ENCODE data around the gene PARD3.
"Not testable (repeated sequence)": the region's sequence is repeated elsewhere in the genome, so short reads cannot be mapped to it uniquely, and the experiment has no call there.

The PARD3 gene

DNA sequence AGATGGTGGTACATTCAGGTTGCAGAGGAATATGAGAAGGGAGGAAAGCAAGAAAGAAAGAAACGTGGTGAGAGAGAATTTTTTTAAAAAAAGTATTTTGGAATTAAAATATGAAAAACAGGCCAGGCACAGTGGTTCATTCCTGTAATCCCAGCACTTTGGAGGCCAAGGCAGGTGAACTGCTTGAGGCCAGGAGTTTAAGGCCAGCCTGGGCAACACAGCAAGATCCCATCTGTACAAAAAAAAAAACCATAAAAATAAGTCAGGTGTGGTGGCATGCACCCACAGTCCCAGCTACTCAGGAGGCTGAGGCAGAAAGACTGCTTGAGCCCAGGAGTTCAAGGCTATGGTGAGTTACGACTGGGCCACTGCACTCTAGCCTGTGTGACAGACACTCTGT, 112.1 kb downstream of the PARD3 start:
- Histone ChIP-seq H3K27ac (ENCODE audit: low read depth, low read length) (no peak overlapping the region), H3K4me2 (ENCODE audit: low read length) (no peak overlapping the region), H3K4me3 (ENCODE audit: low read length) (no peak overlapping the region), H4K20me1 (ENCODE audit: control insufficient read depth, insufficient read depth, low read depth, low read length) (no peaks in the 10 kb centered on the region), H3K9me2 (replicated peaks; ENCODE audit: control insufficient read depth, low read length) (no peaks in the 10 kb centered on the region), H3K79me2 (ENCODE audit: control insufficient read depth, low read length) (no peaks in the 10 kb centered on the region), H3K27me3 (ENCODE audit: control insufficient read depth, low read length) (peaks cover under 1% of the 10 kb centered on the region; the same call in 1 of the 2 replicates), H3K36me3 (ENCODE audit: control insufficient read depth, low read length) (no peaks in the 10 kb centered on the region), H3K4me1 (ENCODE audit: control insufficient read depth, low read length) (no peaks in the 10 kb centered on the region), H3K9me3 (ENCODE audit: control insufficient read depth, insufficient read depth, low read length) (no peaks in the 10 kb centered on the region), H3F3A (ENCODE audit: control insufficient read depth, insufficient read depth) (no peaks in the 10 kb centered on the region)
- no peak for TF ChIP-seq EZH2phosphoT487 (IDR thresholded peaks at IDR 0.05; ENCODE audit: borderline replicate concordance, low read length)
- TF ChIP-seq, protein P1, sequence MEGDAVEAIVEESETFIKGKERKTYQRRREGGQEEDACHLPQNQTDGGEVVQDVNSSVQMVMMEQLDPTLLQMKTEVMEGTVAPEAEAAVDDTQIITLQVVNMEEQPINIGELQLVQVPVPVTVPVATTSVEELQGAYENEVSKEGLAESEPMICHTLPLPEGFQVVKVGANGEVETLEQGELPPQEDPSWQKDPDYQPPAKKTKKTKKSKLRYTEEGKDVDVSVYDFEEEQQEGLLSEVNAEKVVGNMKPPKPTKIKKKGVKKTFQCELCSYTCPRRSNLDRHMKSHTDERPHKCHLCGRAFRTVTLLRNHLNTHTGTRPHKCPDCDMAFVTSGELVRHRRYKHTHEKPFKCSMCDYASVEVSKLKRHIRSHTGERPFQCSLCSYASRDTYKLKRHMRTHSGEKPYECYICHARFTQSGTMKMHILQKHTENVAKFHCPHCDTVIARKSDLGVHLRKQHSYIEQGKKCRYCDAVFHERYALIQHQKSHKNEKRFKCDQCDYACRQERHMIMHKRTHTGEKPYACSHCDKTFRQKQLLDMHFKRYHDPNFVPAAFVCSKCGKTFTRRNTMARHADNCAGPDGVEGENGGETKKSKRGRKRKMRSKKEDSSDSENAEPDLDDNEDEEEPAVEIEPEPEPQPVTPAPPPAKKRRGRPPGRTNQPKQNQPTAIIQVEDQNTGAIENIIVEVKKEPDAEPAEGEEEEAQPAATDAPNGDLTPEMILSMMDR (IDR thresholded peaks at IDR 0.05; ENCODE audit: low read depth, low read length, poor library complexity, severe bottlenecking) = no peak

DNA sequence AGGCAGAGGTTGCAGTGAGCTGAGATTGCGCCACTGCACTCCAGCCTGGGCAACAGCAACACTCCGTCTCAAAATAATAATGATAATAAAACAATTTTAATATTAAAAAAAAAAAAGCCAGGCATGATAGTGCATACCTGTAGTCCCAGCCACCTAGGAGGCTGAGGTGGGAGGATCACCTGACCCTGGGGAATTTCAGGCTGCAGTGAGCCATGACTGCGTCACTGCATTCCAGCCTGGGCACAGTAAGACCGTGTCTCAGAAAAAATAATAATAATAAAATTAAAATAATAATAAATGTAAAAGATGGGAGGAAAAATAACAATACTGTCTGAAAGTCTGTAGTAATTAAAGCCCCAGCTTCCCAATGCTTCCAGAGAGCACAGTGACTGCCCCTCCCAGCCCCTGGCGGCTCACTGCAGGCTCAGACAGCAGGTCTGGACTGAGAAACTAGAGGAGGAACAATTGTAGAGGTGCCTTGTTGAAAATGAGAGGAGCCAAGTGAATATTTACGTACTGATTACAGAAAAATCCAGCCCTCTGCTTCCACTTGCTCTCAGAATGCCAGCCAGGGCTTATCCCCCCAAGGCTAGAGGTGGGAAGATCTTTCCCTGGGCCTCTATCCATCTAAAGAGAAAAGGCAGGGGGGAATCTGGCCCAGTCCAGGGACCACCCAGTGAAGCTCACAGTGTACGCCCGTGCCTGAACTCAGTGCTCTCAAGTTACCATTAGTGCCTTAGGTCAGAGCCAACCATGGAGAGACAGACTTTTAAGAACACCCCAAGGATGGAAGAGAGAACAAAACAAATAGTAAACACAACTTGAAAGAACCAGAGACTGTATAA, 112.8 kb downstream of the PARD3 start:
- Histone ChIP-seq H3K36me3 (ENCODE audit: control insufficient read depth, low read length) (no peaks in the 10 kb centered on the region), H4K20me1 (ENCODE audit: control insufficient read depth, insufficient read depth, low read depth, low read length) (no peaks in the 10 kb centered on the region), H3K9me2 (replicated peaks; ENCODE audit: control insufficient read depth, low read length) (no peaks in the 10 kb centered on the region), H3F3A (ENCODE audit: control insufficient read depth, insufficient read depth) (no peaks in the 10 kb centered on the region), H3K4me1 (ENCODE audit: control insufficient read depth, low read length) (no peaks in the 10 kb centered on the region), H3K27me3 (ENCODE audit: control insufficient read depth, low read length) (no peaks in the 10 kb centered on the region), H3K4me3 (ENCODE audit: low read length) (no peak overlapping the region), H3K27ac (ENCODE audit: low read depth, low read length) (no peak overlapping the region), H3K79me2 (ENCODE audit: control insufficient read depth, low read length) (no peaks in the 10 kb centered on the region), H3K4me2 (ENCODE audit: low read length) (no peak overlapping the region), H3K9me3 (ENCODE audit: control insufficient read depth, insufficient read depth, low read length) (no peaks in the 10 kb centered on the region)
- TF ChIP-seq EZH2phosphoT487 (IDR thresholded peaks at IDR 0.05; ENCODE audit: borderline replicate concordance, low read length) = no peak

DNA sequence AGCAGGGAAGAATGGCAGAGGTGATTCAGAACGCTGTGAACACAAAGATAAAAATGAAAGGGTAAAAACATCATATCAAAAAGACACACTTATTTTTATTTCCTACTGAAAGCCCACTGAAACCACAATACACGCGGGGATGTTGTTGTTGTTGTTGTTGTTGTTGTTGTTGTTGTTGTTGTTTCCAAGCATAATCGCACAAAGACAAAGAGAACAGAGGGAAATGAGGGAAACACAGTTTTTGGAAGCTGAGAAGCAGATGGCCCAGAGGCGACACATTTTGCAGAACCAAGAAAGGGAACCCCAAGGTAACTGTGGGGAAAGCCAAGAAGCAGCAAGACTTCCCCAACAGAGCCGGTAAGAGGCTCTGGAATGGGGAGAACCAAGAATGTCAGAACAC, 113.9 kb downstream of the PARD3 start:
- Histone ChIP-seq H3K4me1 (ENCODE audit: control insufficient read depth, low read length) (no peaks in the 10 kb centered on the region), H3K27me3 (ENCODE audit: control insufficient read depth, low read length) (no peaks in the 10 kb centered on the region), H3K9me3 (ENCODE audit: control insufficient read depth, insufficient read depth, low read length) (no peaks in the 10 kb centered on the region), H3K27ac (ENCODE audit: low read depth, low read length) (no peak overlapping the region), H3K9me2 (replicated peaks; ENCODE audit: control insufficient read depth, low read length) (no peaks in the 10 kb centered on the region), H3K4me3 (ENCODE audit: low read length) (no peak overlapping the region), H4K20me1 (ENCODE audit: control insufficient read depth, insufficient read depth, low read depth, low read length) (no peaks in the 10 kb centered on the region), H3K36me3 (ENCODE audit: control insufficient read depth, low read length) (no peaks in the 10 kb centered on the region), H3F3A (ENCODE audit: control insufficient read depth, insufficient read depth) (no peaks in the 10 kb centered on the region), H3K79me2 (ENCODE audit: control insufficient read depth, low read length) (no peaks in the 10 kb centered on the region), H3K4me2 (ENCODE audit: low read length) (no peak overlapping the region)
- no peak for TF ChIP-seq EZH2phosphoT487 (IDR thresholded peaks at IDR 0.05; ENCODE audit: borderline replicate concordance, low read length)
- TF ChIP-seq, protein P1 (IDR thresholded peaks at IDR 0.05; ENCODE audit: low read depth, low read length, poor library complexity, severe bottlenecking) = no peak

DNA sequence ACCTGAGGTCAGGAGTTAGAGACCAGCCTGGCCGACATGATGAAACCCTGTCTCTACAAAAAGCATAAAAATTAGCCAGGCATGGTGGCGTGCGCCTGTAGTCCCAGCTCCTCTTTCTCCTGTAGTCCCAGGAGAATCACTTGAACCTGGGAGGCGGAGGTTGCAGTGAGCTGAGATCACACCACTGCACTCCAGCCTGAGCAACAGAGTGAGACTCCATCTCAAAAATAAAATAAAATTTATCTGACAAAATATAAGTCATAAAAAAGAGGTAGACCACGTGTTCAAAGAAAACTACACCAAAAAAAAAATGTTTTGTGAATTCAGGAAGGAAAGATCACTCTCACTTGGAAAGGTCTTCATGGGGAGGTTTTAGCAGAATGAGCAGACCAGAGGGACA, 114.3 kb downstream of the PARD3 start:
- not testable (repeated sequence) for H3K36me3 ChIP-seq (ENCODE audit: control insufficient read depth, low read length); H3K4me3 ChIP-seq (ENCODE audit: low read length); H3K27me3 ChIP-seq (ENCODE audit: control insufficient read depth, low read length); H3F3A ChIP-seq (ENCODE audit: control insufficient read depth, insufficient read depth); H3K27ac ChIP-seq (ENCODE audit: low read depth, low read length); H3K79me2 ChIP-seq (ENCODE audit: control insufficient read depth, low read length); H3K4me1 ChIP-seq (ENCODE audit: control insufficient read depth, low read length); H3K9me2 ChIP-seq (replicated peaks; ENCODE audit: control insufficient read depth, low read length); H3K9me3 ChIP-seq (ENCODE audit: control insufficient read depth, insufficient read depth, low read length); H4K20me1 ChIP-seq (ENCODE audit: control insufficient read depth, insufficient read depth, low read depth, low read length); H3K4me2 ChIP-seq (ENCODE audit: low read length)
